Effector CD4-positive, alpha-beta T cell (primary cell): ENCODE results near the gene GSG1.
"Not testable (repeated sequence)": the region's sequence is repeated elsewhere in the genome, so short reads cannot be mapped to it uniquely, and the experiment has no call there.

Experiments
- DNase-seq: peaks from one replicate; pipeline ENCODE4 v3.0.0-alpha.2; 2020

GSG1 gene

GRCh38 chr12:13090054-13090453, 13.4 kb downstream of the GSG1 start:
- no peak for DNase-seq

GRCh38 chr12:13088496-13088895, 15.0 kb downstream of the GSG1 start:
- no peak for DNase-seq

- DNase-seq: no peak
These were observed 15.7 kb downstream of the GSG1 start for GRCh38 chr12:13087766-13088165.

GRCh38 chr12:13085968-13086686, 17.3 kb downstream of the GSG1 start:
- DNase-seq: no peak

GRCh38 chr12:13084898-13085640, 18.4 kb downstream of the GSG1 start:
- no peak for DNase-seq

- DNase-seq: not testable (repeated sequence)
These were observed 19.8 kb downstream of the GSG1 start for GRCh38 chr12:13083638-13084037.

GRCh38 chr12:13082861-13083260, 20.6 kb downstream of the GSG1 start:
- no peak for DNase-seq

- no peak for DNase-seq
These were observed 23.2 kb downstream of the GSG1 start for GRCh38 chr12:13080266-13080665.

GRCh38 chr12:13079440-13079906, 24.0 kb downstream of the GSG1 start:
- DNase-seq: no peak

- DNase-seq: no peak
These were observed 27.5 kb downstream of the GSG1 start for GRCh38 chr12:13075786-13076570.

GRCh38 chr12:13075118-13075480, 28.4 kb downstream of the GSG1 start:
- no peak for DNase-seq

- no peak for DNase-seq
These were observed 28.9 kb downstream of the GSG1 start for GRCh38 chr12:13074396-13075117.

GRCh38 chr12:13073173-13073572, 30.3 kb downstream of the GSG1 start:
- DNase-seq: no peak

- no peak for DNase-seq
These were observed 31.9 kb downstream of the GSG1 start for GRCh38 chr12:13071305-13072280.

GRCh38 chr12:13069380-13069779, 34.1 kb downstream of the GSG1 start:
- no peak for DNase-seq

GRCh38 chr12:13067322-13067721, 36.1 kb downstream of the GSG1 start:
- DNase-seq: no peak

GRCh38 chr12:13066459-13066858, 37.0 kb downstream of the GSG1 start:
- no peak for DNase-seq

GRCh38 chr12:13066014-13066413, 37.5 kb downstream of the GSG1 start:
- DNase-seq: no peak

- no peak for DNase-seq
These were observed 40.8 kb downstream of the GSG1 start for GRCh38 chr12:13062669-13063068.

- DNase-seq: no peak
These were observed 42.1 kb downstream of the GSG1 start for GRCh38 chr12:13061377-13061776.

GRCh38 chr12:13060581-13060980, 42.9 kb downstream of the GSG1 start:
- DNase-seq: no peak

GRCh38 chr12:13053617-13054016, 49.9 kb downstream of the GSG1 start:
- not testable (repeated sequence) for DNase-seq
